GM12878 (cell line): ENCODE measurements around the gene SHB. TPM values are rescaled to one million over a fixed set of nuclear protein-coding genes. Genes with fewer than 3 reads are reported as not detected.
A peak's percentile ranks its signal among the peaks of the same experiment; 100 is the strongest.

ENCODE experiments used
- ATAC-seq: fragments of 200-7000 bp; cut with Tn5 transposase; 3 replicates; pipeline ENCODE4 v1.9.1; 2020; ENCODE audit warnings: mild to moderate bottlenecking, moderate library complexity
- BruUV-seq: library from RNA; stranded (reverse); fragments of 400-500 nt; replicated peaks from 2 replicates; lab custom pipeline; 2021; lab: Mats Ljungman, UMichigan
- CTCF ChIA-PET: fragments of 300-600 bp; sonication (Branson Sonifier 250); formaldehyde crosslinking; extraction: SDS; loops from one replicate; lab custom pipeline; 2021; ENCODE audit warnings: inconsistent platforms; lab: Yijun Ruan, JAX
- POLR2A ChIA-PET: fragments of 350-600 bp; formaldehyde crosslinking; extraction: SDS; loops from one replicate; lab custom pipeline; 2021; ENCODE audit warnings: inconsistent platforms; lab: Charles Lee
- RAD21 ChIA-PET: fragments of 300-600 bp; sonication (Branson Sonifier 250); formaldehyde crosslinking; loops from one replicate; lab custom pipeline; 2023; ENCODE audit warnings: antibody characterized with exemption; ENCODE audit not compliant: unreplicated experiment; lab: Charles Lee
- SMC1A ChIA-PET: fragments of 300-600 bp; sonication (Branson Sonifier 250); formaldehyde crosslinking; loops from one replicate; lab custom pipeline; 2023; ENCODE audit not compliant: unreplicated experiment, uncharacterized antibody; lab: Charles Lee
- DNase-seq: peaks from one replicate; pipeline ENCODE4 v3.0.0-alpha.2; 2011; ENCODE audit warnings: low read depth, low spot score
- FAIRE-seq: peaks from 3 replicates; lab custom pipeline; 2011; peaks lifted over from hg19 to GRCh38; lab: Jason Lieb, UNC
- H2AFZ ChIP-seq: 2 replicates; pipeline ENCODE4 v1.6.0; 2011; ENCODE audit warnings: low read depth, low read length, control low read depth; ENCODE audit not compliant: control insufficient read depth
- H3K27ac ChIP-seq: 2 replicates; pipeline ENCODE4 v1.5.1; 2011; ENCODE audit warnings: control low read depth; ENCODE audit not compliant: control insufficient read depth, insufficient read depth
- H3K27me3 ChIP-seq, 2 experiments: replicated peaks in 1 of 2; 2 replicates each; pipeline versions ENCODE4 v1.6.0 to v1.6.1; 2011; ENCODE audit warnings: low read length in 1 of 2; ENCODE audit not compliant: control insufficient read depth in 2 of 2, insufficient read depth in 2 of 2
- H3K36me3 ChIP-seq, 2 experiments: 2 replicates each; pipeline ENCODE4 v1.5.1; 2011; ENCODE audit warnings: low read length in 1 of 2; ENCODE audit not compliant: control insufficient read depth in 2 of 2, insufficient read depth in 2 of 2
- H3K4me1 ChIP-seq: 2 replicates; pipeline ENCODE4 v1.6.1; 2011; ENCODE audit warnings: mild to moderate bottlenecking, low read length, moderate library complexity, mixed read lengths; ENCODE audit not compliant: control insufficient read depth, insufficient read depth
- H3K4me2 ChIP-seq: 2 replicates; pipeline ENCODE4 v1.6.0; 2011; ENCODE audit warnings: control low read depth; ENCODE audit not compliant: control insufficient read depth, insufficient read depth
- H3K4me3 ChIP-seq: fragments of 200-600 bp; sonication (generic); 2 replicates; pipeline ENCODE4 v1.5.1; 2016
- H3K79me2 ChIP-seq: 2 replicates; pipeline ENCODE4 v1.6.0; 2011; ENCODE audit warnings: low read length; ENCODE audit not compliant: control insufficient read depth, insufficient read depth
- H3K9ac ChIP-seq: 2 replicates; pipeline ENCODE4 v1.8.0; 2011; ENCODE audit warnings: low read length, control low read depth, mixed read lengths; ENCODE audit not compliant: control insufficient read depth, insufficient read depth
- H3K9me3 ChIP-seq: replicated peaks from 3 replicates; pipeline ENCODE4 v1.5.1; 2011; ENCODE audit warnings: mild to moderate bottlenecking, low read length; ENCODE audit not compliant: control insufficient read depth, insufficient read depth
- H4K20me1 ChIP-seq: 2 replicates; pipeline ENCODE4 v1.6.0; 2011; ENCODE audit not compliant: control insufficient read depth, insufficient read depth
- BHLHE40 ChIP-seq, 2 experiments: fragments of 450-650 bp in 1 of 2; IDR thresholded peaks; 2 replicates each; pipeline ENCODE4 v1.6.1; 2011 to 2017; ENCODE audit warnings: low read depth in 2 of 2, borderline replicate concordance in 1 of 2, improper control_type of control experiment in 1 of 2, low read length in 1 of 2, mild to moderate bottlenecking in 1 of 2
- CREB1 ChIP-seq: IDR thresholded peaks from 2 replicates; pipeline ENCODE4 v1.6.1; 2012; ENCODE audit warnings: low read depth, mild to moderate bottlenecking, inconsistent platforms
- DPF2 ChIP-seq: fragments of 450-650 bp; IDR thresholded peaks from 2 replicates; pipeline ENCODE4 v1.6.1; 2017; ENCODE audit warnings: mild to moderate bottlenecking
- IKZF1 ChIP-seq: fragments of 450-650 bp; conservative IDR thresholded peaks from 2 replicates; pipeline ENCODE4 v1.6.1; 2017; ENCODE audit warnings: antibody characterized with exemption, mild to moderate bottlenecking
- JUND ChIP-seq: IDR thresholded peaks from 2 replicates; pipeline ENCODE4 v1.6.1; 2012; ENCODE audit warnings: low read depth, mild to moderate bottlenecking, low read length, improper control_type of control experiment, moderate library complexity
- MEF2A ChIP-seq: IDR thresholded peaks from 2 replicates; pipeline ENCODE4 v1.6.1; 2011; ENCODE audit warnings: low read depth, mild to moderate bottlenecking, low read length, moderate library complexity; ENCODE audit not compliant: insufficient read depth
- NR2F1 ChIP-seq: fragments of 450-650 bp; conservative IDR thresholded peaks from 2 replicates; pipeline ENCODE4 v1.6.1; 2017; ENCODE audit warnings: mild to moderate bottlenecking
- PKNOX1 ChIP-seq: fragments of 450-650 bp; IDR thresholded peaks from 2 replicates; pipeline ENCODE4 v1.6.1; 2016; ENCODE audit warnings: mild to moderate bottlenecking
- RAD51 ChIP-seq: fragments of 450-650 bp; IDR thresholded peaks from 2 replicates; pipeline ENCODE4 v1.6.1; 2016; ENCODE audit warnings: moderate library complexity, mild to moderate bottlenecking, inconsistent platforms
- SUPT20H ChIP-seq: IDR thresholded peaks from 2 replicates; pipeline ENCODE4 v1.6.1; 2011; ENCODE audit warnings: low read depth, mild to moderate bottlenecking, low read length, moderate library complexity, borderline replicate concordance; ENCODE audit not compliant: control insufficient read depth
- ZNF207 ChIP-seq: fragments of 450-650 bp; IDR thresholded peaks from 2 replicates; pipeline ENCODE4 v1.6.1; 2014; ENCODE audit warnings: antibody characterized with exemption, mild to moderate bottlenecking, borderline replicate concordance
- ZNF622 ChIP-seq: fragments of 450-650 bp; IDR thresholded peaks from 2 replicates; pipeline ENCODE4 v1.6.1; 2017; ENCODE audit warnings: mild to moderate bottlenecking, inconsistent platforms
- WGBS: methylation state at CpG from one replicate; pipeline ENCODE4 v1.1.6; 2016; ENCODE audit warnings: low lambda C conversion rate; ENCODE audit not compliant: insufficient replicate concordance, insufficient coverage; ENCODE audit errors: missing lambda C conversion rate; 5-methylcytosine and 5-hydroxymethylcytosine counted together
- in situ Hi-C: fragments of 300-500 bp; cut with MboI; formaldehyde crosslinking; loops from 9 replicates; pipeline ENCODE4 v1.14.3; 2018; ENCODE audit warnings: mixed read lengths
- intact Hi-C: fragments of 100-400 bp; cut with micrococcal nuclease; formaldehyde crosslinking; loops from one replicate; pipeline ENCODE4 v1.14.2; 2022; ENCODE audit not compliant: unreplicated experiment
- polyA plus RNA-seq, 11 experiments: library from polyadenylated mRNA; depleted of rRNA in 4 of 11; unstranded in 6 of 11; stranded (reverse) in 5 of 11; fragments of >200 nt; fragmentation: Nextera tagmentation in 4 of 11; fragmentation: Illumina TruSeq in 1 of 11; extraction: Ambion mirVana in 4 of 11; extraction: Trizol in 1 of 11; gene quantifications; 1 replicate in 1 of 11; 2 replicates in 10 of 11; pipeline versions ENCODE4 v1.2.1 to v1.2.3, GENCODE V29; 2011 to 2016; ENCODE audit warnings: inconsistent platforms in 2 of 11, missing spikeins in 2 of 11, low read depth in 1 of 11
- total RNA-seq, 4 experiments: library from RNA; depleted of rRNA in 3 of 4; stranded (reverse); fragments of >200 nt in 3 of 4; fragmentation: Illumina TruSeq in 1 of 4; extraction: Trizol in 1 of 4; gene quantifications; 2 replicates each; pipeline versions ENCODE4 v1.2.1 to v1.2.3, GENCODE V29; 2013 to 2021
- TF ChIP-seq, protein P1 (sequence below): IDR thresholded peaks from 2 replicates; pipeline ENCODE4 v1.6.1; 2011; ENCODE audit warnings: mild to moderate bottlenecking, low read depth, low read length, moderate library complexity; ENCODE audit not compliant: insufficient replicate concordance
- TF ChIP-seq, protein P2 (sequence below): fragments of 450-650 bp; IDR thresholded peaks from 2 replicates; pipeline ENCODE4 v1.6.1; 2017; ENCODE audit warnings: mild to moderate bottlenecking, moderate library complexity

SHB gene
- total and polyA plus RNA-seq, 10 of the 15 experiments (the other 5 are each of a cell fraction or from before 2014, with no cell fraction given), result 0.29 to 6.2 (median 1.3) TPM

GRCh38 chr9:38090170-38090569, 21.1 kb upstream of the SHB start (continued):
- peak; percentile 40; the same call in 1 of the 2 replicates for TF ChIP-seq PKNOX1
- no peak for TF ChIP-seq MEF2A
- peak; percentile 90 for TF ChIP-seq NR2F1
- TF ChIP-seq ZNF207, result no peak
- 0 out of 2 replicates have a peak, but pooled peaks have one; percentile 24 for TF ChIP-seq CREB1
- TF ChIP-seq, protein P1, sequence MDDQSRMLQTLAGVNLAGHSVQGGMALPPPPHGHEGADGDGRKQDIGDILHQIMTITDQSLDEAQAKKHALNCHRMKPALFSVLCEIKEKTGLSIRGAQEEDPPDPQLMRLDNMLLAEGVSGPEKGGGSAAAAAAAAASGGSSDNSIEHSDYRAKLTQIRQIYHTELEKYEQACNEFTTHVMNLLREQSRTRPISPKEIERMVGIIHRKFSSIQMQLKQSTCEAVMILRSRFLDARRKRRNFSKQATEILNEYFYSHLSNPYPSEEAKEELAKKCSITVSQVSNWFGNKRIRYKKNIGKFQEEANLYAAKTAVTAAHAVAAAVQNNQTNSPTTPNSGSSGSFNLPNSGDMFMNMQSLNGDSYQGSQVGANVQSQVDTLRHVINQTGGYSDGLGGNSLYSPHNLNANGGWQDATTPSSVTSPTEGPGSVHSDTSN, result no peak
- TF ChIP-seq JUND, result no peak
- TF ChIP-seq, all 136 proteins: peak for 19

DNA sequence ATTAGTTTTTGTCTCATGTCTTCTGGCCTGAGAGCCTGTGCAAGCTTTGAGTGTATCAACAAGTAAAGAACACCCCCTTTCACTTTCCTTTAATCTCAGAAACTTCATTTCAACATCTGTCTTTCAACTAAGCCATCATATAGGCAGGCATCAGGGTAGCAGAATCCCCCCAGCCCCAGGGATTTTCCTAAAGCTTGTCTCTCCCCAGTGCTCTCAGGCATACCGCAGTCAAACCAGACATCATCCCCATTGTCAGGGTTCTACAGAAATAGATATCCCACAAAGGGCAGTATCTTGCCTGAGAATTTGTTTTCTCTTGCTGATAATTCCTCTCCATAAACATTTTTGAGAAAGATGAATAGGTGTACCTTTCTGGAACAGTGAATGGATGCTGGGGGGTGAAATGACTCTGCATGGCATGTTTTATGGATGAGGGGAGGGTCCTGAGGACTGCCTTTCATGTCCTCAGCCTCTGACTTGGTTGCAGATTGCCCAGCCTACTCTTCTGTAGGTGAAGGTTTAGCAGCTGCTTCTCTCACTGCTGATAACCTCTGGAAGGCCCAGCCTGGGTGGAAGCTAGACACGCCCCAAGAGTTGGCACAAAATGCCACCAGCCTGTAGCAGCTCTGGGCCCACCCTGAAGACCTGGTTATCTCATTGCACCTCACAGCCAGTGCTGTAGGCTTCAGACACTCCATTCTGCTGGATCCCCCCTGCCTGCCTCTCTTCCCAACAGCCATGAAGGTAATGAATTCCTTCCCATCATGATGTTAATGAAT, 20.5 kb upstream of the SHB start:
- SMC1A ChIA-PET, result interaction anchor here (0.8 to 14.3 kb wide), 35 partner anchors 9 to 336 kb away, joined by 3 to 359 read pairs (median 8); partner anchors contain the start of genes SHB and TRMT10B
- RAD21 ChIA-PET, result interaction anchor here (0.8 to 8.2 kb wide), 39 partner anchors 10 to 303 kb away, joined by 3 to 205 read pairs (median 6); partner anchors contain the start of genes ALDH1B1 and SHB
- Histone ChIP-seq H3K4me3 (no peak overlapping the region), H3K36me3 (no peaks in the 10 kb centered on the region), H3K9ac (peak overlapping the region; percentile 5; the same call in 1 of the 2 replicates), H3K4me1 (peaks cover 37% of the 10 kb centered on the region), H4K20me1 (no peaks in the 10 kb centered on the region), H3K27me3 (no peaks in the 10 kb centered on the region), H3K9me3 (no peaks in the 10 kb centered on the region), H2AFZ (0 out of 2 replicates have a peak overlapping the region, but pooled peaks have one; percentile 31), H3K4me2 (peak overlapping the region; percentile 41), H3K27ac (peak overlapping the region; percentile 68), H3K79me2 (no peaks in the 10 kb centered on the region)
- POLR2A ChIA-PET, result interaction anchor here (0.5 to 8.7 kb wide), 6 partner anchors 17 to 510 kb away, joined by 3 to 96 read pairs (median 4); no protein-coding TSS in a partner anchor
- in situ Hi-C loops, result no loop called here
- CTCF ChIA-PET, result interaction anchor here (0.7 to 13.3 kb wide), 21 partner anchors 11 to 303 kb away, joined by 3 to 243 read pairs (median 8); no protein-coding TSS in a partner anchor
- DNase-seq, result no peak
- no TSS peak for BruUV-seq
- ATAC-seq, result peak; percentile 25
- intact Hi-C loops, result loop anchor here (2.0 to 5.0 kb wide), 5 partner anchors 43 to 311 kb away; no protein-coding TSS in a partner anchor
- no peak for FAIRE-seq
- 14% methylated on average over 2 of the region's 2 CpGs for WGBS
- TF ChIP-seq BHLHE40 (IDR thresholded peaks at IDR 0.05; ENCODE audit: borderline replicate concordance in 1 of 2, low read depth in 2 of 2, low read length in 1 of 2) (no peak), SUPT20H (no peak), IKZF1 (peak; percentile 5; the same call in 1 of the 2 replicates), MEF2A (0 out of 2 replicates have a peak, but pooled peaks have one; percentile 8), DPF2 (0 out of 2 replicates have a peak, but pooled peaks have one; percentile 35), ZNF622 (no peak), RAD51 (no peak)
- TF ChIP-seq, protein P2, sequence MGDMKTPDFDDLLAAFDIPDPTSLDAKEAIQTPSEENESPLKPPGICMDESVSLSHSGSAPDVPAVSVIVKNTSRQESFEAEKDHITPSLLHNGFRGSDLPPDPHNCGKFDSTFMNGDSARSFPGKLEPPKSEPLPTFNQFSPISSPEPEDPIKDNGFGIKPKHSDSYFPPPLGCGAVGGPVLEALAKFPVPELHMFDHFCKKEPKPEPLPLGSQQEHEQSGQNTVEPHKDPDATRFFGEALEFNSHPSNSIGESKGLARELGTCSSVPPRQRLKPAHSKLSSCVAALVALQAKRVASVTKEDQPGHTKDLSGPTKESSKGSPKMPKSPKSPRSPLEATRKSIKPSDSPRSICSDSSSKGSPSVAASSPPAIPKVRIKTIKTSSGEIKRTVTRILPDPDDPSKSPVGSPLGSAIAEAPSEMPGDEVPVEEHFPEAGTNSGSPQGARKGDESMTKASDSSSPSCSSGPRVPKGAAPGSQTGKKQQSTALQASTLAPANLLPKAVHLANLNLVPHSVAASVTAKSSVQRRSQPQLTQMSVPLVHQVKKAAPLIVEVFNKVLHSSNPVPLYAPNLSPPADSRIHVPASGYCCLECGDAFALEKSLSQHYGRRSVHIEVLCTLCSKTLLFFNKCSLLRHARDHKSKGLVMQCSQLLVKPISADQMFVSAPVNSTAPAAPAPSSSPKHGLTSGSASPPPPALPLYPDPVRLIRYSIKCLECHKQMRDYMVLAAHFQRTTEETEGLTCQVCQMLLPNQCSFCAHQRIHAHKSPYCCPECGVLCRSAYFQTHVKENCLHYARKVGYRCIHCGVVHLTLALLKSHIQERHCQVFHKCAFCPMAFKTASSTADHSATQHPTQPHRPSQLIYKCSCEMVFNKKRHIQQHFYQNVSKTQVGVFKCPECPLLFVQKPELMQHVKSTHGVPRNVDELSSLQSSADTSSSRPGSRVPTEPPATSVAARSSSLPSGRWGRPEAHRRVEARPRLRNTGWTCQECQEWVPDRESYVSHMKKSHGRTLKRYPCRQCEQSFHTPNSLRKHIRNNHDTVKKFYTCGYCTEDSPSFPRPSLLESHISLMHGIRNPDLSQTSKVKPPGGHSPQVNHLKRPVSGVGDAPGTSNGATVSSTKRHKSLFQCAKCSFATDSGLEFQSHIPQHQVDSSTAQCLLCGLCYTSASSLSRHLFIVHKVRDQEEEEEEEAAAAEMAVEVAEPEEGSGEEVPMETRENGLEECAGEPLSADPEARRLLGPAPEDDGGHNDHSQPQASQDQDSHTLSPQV, result 0 out of 2 replicates have a peak, but pooled peaks have one; percentile 53
